Gastrocnemius medialis (tissue), 4 donors: ENCODE measurements around the gene NFE2L3. TPM values are rescaled to one million over a fixed set of nuclear protein-coding genes. Genes with fewer than 3 reads are reported as not detected.
A peak's percentile ranks its signal among the peaks of the same experiment; 100 is the strongest.

Source experiments
- ATAC-seq, 2 donors: fragments of 150-250 bp; one replicate each; pipeline ENCODE4 v1.9.1; 2016
- DNase-seq, 2 donors: peaks; one replicate each; pipeline ENCODE4 v3.0.0-alpha.2; 2019
- H3K27ac ChIP-seq, 4 donors: fragments of 200-600 bp; sonication (generic); 1 replicate in 1 of 4; 2 replicates in 3 of 4; pipeline ENCODE4 v1.5.1; 2016 to 2018; ENCODE audit warnings: mild to moderate bottlenecking in 2 of 4, moderate library complexity in 1 of 4
- H3K27me3 ChIP-seq, 3 donors: fragments of 200-600 bp; sonication (generic) in 2 of 3; 1 replicate in 1 of 3; 2 replicates in 2 of 3; pipeline versions ENCODE4 v1.5.1 to v1.6.0; 2016 to 2019; ENCODE audit warnings: mild to moderate bottlenecking in 1 of 3, moderate library complexity in 1 of 3
- H3K36me3 ChIP-seq, 2 donors: fragments of 200-600 bp; sonication (generic) in 1 of 2; one replicate each; pipeline ENCODE4 v1.5.1; 2017 to 2018
- H3K4me1 ChIP-seq, 2 donors: fragments of 200-600 bp; sonication (generic) in 1 of 2; one replicate each; pipeline ENCODE4 v1.5.1; 2016 to 2017; ENCODE audit warnings: mild to moderate bottlenecking in 2 of 2
- H3K4me3 ChIP-seq, 4 donors: fragments of 200-600 bp; sonication (generic) in 3 of 4; 1 replicate in 1 of 4; 2 replicates in 3 of 4; pipeline ENCODE4 v1.5.1; 2016 to 2019; ENCODE audit warnings: mild to moderate bottlenecking in 2 of 4
- H3K9me3 ChIP-seq, 3 donors: fragments of 200-600 bp; sonication (generic) in 2 of 3; 1 replicate in 1 of 3; 2 replicates in 2 of 3; pipeline ENCODE4 v1.5.1; 2016 to 2019
- CTCF ChIP-seq, 5 experiments: fragments of 450-650 bp in 3 of 5; fragments of 200-600 bp in 2 of 5; sonication (generic) in 2 of 5; IDR thresholded peaks in 4 of 5; conservative IDR thresholded peaks in 1 of 5; 1 replicate in 4 of 5; 2 replicates in 1 of 5; pipeline ENCODE4 v1.5.1; 2016 to 2019; ENCODE audit warnings: antibody characterized with exemption in 5 of 5, mild to moderate bottlenecking in 3 of 5, moderate library complexity in 3 of 5
- POLR2A ChIP-seq, 2 donors: fragments of 450-650 bp; IDR thresholded peaks; one replicate each; pipeline ENCODE4 v1.6.1; 2017; ENCODE audit warnings: antibody characterized with exemption in 2 of 2, mild to moderate bottlenecking in 2 of 2, moderate library complexity in 2 of 2
- in situ Hi-C, 4 donors: fragments of 200-750 bp; cut with MboI; loops; one replicate each; pipeline versions ENCODE4 v1.15.0 to v1.8.0; 2017; ENCODE audit warnings: low sequenced_read_pairs in 4 of 4
- intact Hi-C: fragments of 100-400 bp; cut with DNase I; formaldehyde crosslinking; loops from one replicate; pipeline ENCODE4 v1.15.1; 2023; ENCODE audit warnings: low total_unique reads
- total RNA-seq, 4 donors: library from RNA; depleted of rRNA; stranded (reverse); fragments of >200 nt; gene quantifications; one replicate each; pipeline versions ENCODE4 v1.1.0 to v1.2.3, GENCODE V29; 2016

Gene NFE2L3
- total RNA-seq, 4 donors from 2014 or later: 1.1 to 6.2 (median 1.7) TPM

GRCh38 chr7:26195182-26195581, 43.2 kb downstream of the NFE2L3 start:
- Histone ChIP-seq H3K4me1 (peaks cover 50 to 64% of the 10 kb centered on the region in 2 donors), H3K36me3 (peaks cover 5 to 74% of the 10 kb centered on the region in 2 donors), H3K4me3 (no peak overlapping the region), H3K27me3 (no peaks in the 10 kb centered on the region), H3K27ac (peak overlapping the region in 3 of 4 donors; percentile 47 to 98 (median 64)), H3K9me3 (no peaks in the 10 kb centered on the region)
- intact Hi-C loops: loop anchor here (10.0 kb wide), 1 partner anchor 100 kb away; no protein-coding TSS in a partner anchor
- no peak for TF ChIP-seq CTCF (IDR thresholded peaks at IDR 0.05 in 4 of 5, conservative IDR thresholded peaks at IDR 0.05 in 1 of 5)
- no peak for TF ChIP-seq POLR2A (IDR thresholded peaks at IDR 0.05)
- ATAC-seq: no peak
- in situ Hi-C loops: loop anchor here in 3 of 4 donors (10.0 to 25.0 kb wide), 4 partner anchors 100 to 992 kb away; partner anchors contain the start of gene HOXA11 (in 2 of the 3)
- no peak for DNase-seq

GRCh38 chr7:26195867-26196657, 44.1 kb downstream of the NFE2L3 start:
- in situ Hi-C loops: loop anchor here in 3 of 4 donors (10.0 to 25.0 kb wide), 4 partner anchors 101 to 991 kb away; partner anchors contain the start of gene HOXA11 (in 2 of the 3)

GRCh38 chr7:26197153-26198115, 45.4 kb downstream of the NFE2L3 start:
- intact Hi-C loops (loop anchor here (10.0 kb wide), 1 partner anchor 103 kb away; no protein-coding TSS in a partner anchor), in situ Hi-C loops (loop anchor here in 3 of 4 donors (10.0 to 25.0 kb wide), 4 partner anchors 103 to 990 kb away; partner anchors contain the start of gene HOXA11 (in 2 of the 3))
- H3K9me3 ChIP-seq: no peaks in the 10 kb centered on the region

More at GRCh38 chr7:26195867-26196657, 44.1 kb downstream of the NFE2L3 start:
- no peaks in the 10 kb centered on the region for H3K9me3 ChIP-seq
- intact Hi-C loops: loop anchor here (10.0 kb wide), 1 partner anchor 101 kb away; no protein-coding TSS in a partner anchor
- ATAC-seq: no peak
- TF ChIP-seq POLR2A (IDR thresholded peaks at IDR 0.05): no peak
- no peak for TF ChIP-seq CTCF (IDR thresholded peaks at IDR 0.05 in 4 of 5, conservative IDR thresholded peaks at IDR 0.05 in 1 of 5)
- H3K36me3 ChIP-seq: peaks cover 5 to 66% of the 10 kb centered on the region in 2 donors
- H3K27ac ChIP-seq: peak overlapping the region; percentile 47 to 99 (median 81)
- H3K4me3 ChIP-seq: peak overlapping the region in 3 of 4 donors; percentile 8 to 98 (median 95)
- H3K4me1 ChIP-seq: peaks cover 50 to 61% of the 10 kb centered on the region in 2 donors
- no peak for DNase-seq
- H3K27me3 ChIP-seq: no peaks in the 10 kb centered on the region

More at GRCh38 chr7:26197153-26198115, 45.4 kb downstream of the NFE2L3 start:
- Histone ChIP-seq H3K27me3 (no peaks in the 10 kb centered on the region), H3K4me1 (peaks cover 50 to 54% of the 10 kb centered on the region in 2 donors), H3K27ac (peak overlapping the region; percentile 97 to 100 (median 98)), H3K36me3 (peaks cover 2 to 52% of the 10 kb centered on the region in 2 donors), H3K4me3 (peak overlapping the region; percentile 79 to 98 (median 94))
- no peak for ATAC-seq
- DNase-seq: no peak
- no peak for TF ChIP-seq CTCF (IDR thresholded peaks at IDR 0.05 in 4 of 5, conservative IDR thresholded peaks at IDR 0.05 in 1 of 5)
- no peak for TF ChIP-seq POLR2A (IDR thresholded peaks at IDR 0.05)
